Measurements from ENCODE around the gene PMVK.
A peak's percentile ranks its signal among the peaks of the same experiment; 100 is the strongest.

DNA sequence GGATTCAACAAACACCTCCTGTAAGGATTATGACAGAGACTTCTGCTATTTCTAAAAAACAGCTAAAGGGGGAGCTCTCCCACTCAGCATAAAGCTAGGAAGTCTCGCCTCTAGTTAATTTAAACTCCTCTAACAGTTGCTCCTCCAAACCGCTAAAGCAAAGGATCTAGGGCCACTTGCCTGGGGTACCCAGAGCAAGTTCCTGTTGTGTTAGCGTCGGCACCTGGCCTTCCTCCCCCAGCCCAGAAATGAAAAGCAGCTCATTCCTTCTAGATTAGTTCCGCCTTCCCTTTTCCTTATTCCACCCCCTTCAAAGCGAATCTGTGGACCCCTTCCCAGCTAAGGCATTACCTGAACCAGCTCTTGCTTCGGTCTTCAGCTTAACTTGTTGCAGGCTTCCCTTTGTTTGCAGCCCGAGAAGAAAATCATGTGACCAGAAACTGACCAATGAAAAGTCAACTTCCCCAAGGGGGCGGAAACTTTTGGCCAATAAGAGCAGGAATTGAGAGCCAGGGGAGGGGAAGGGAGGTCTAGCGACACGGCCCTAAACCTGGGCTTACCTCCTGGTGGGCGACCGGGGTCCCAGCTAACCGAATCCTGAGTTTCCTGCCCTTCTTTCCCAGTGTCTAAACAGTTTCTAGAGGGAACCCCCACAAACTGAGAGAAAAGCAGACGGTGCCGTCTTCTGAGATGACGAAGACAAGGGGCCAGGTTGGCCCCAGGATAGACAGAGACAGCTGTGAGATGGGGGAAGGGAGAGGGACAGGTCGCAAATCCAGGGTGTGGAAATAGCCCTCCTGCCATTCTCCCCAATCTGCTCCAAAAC is 19.4 kb upstream of the PMVK start, which contains the start of gene PBXIP1:
- TF ChIP-seq, protein P1, sequence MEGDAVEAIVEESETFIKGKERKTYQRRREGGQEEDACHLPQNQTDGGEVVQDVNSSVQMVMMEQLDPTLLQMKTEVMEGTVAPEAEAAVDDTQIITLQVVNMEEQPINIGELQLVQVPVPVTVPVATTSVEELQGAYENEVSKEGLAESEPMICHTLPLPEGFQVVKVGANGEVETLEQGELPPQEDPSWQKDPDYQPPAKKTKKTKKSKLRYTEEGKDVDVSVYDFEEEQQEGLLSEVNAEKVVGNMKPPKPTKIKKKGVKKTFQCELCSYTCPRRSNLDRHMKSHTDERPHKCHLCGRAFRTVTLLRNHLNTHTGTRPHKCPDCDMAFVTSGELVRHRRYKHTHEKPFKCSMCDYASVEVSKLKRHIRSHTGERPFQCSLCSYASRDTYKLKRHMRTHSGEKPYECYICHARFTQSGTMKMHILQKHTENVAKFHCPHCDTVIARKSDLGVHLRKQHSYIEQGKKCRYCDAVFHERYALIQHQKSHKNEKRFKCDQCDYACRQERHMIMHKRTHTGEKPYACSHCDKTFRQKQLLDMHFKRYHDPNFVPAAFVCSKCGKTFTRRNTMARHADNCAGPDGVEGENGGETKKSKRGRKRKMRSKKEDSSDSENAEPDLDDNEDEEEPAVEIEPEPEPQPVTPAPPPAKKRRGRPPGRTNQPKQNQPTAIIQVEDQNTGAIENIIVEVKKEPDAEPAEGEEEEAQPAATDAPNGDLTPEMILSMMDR (conservative IDR thresholded peaks at IDR 0.05 in 1 of 2, IDR thresholded peaks at IDR 0.05 in 1 of 2; ENCODE audit: low read depth in 1 of 2, low read length in 2 of 2) = peak; percentile 42 to 44
- TF ChIP-seq EZH2 (IDR thresholded peaks at IDR 0.05; ENCODE audit: low read length, missing control alignments) = no peak
